ENCODE results near the gene TSPYL1.
"Not testable (repeated sequence)": the region's sequence is repeated elsewhere in the genome, so short reads cannot be mapped to it uniquely, and the experiment has no call there.

TSPYL1 gene

GRCh38 chr6:116279232-116280160 is at the start of gene TSPYL1:
Gene TSPYL1, minus strand, starts transcription at chr6:116279930. Its CDS starts 100 bp downstream, at chr6:116279830.
- peak; percentile 94 for DNase-seq

- no peak for DNase-seq
Measured at GRCh38 chr6:116329156-116329555, 49.4 kb upstream of the TSPYL1 start.

GRCh38 chr6:116328528-116328903 is 48.8 kb upstream of the TSPYL1 start:
- no peak for DNase-seq

GRCh38 chr6:116327803-116328527 is 48.2 kb upstream of the TSPYL1 start:
- DNase-seq, result no peak

- no peak for DNase-seq
Measured at GRCh38 chr6:116326996-116327395, 47.3 kb upstream of the TSPYL1 start.

- DNase-seq, result no peak
Measured at GRCh38 chr6:116326181-116326671, 46.5 kb upstream of the TSPYL1 start.

- not testable (repeated sequence) for DNase-seq
Measured at GRCh38 chr6:116325634-116326132, 46.0 kb upstream of the TSPYL1 start.

- no peak for DNase-seq
Measured at GRCh38 chr6:116323863-116324262, 44.1 kb upstream of the TSPYL1 start.

- not testable (repeated sequence) for DNase-seq
Measured at GRCh38 chr6:116321933-116322332, 42.2 kb upstream of the TSPYL1 start.

- no peak for DNase-seq
Measured at GRCh38 chr6:116316772-116317467, 37.2 kb upstream of the TSPYL1 start.

- DNase-seq, result no peak
Measured at GRCh38 chr6:116314878-116315277, 35.1 kb upstream of the TSPYL1 start.

- DNase-seq, result no peak
Measured at GRCh38 chr6:116314218-116314617, 34.5 kb upstream of the TSPYL1 start.

GRCh38 chr6:116313101-116313776 is 33.5 kb upstream of the TSPYL1 start:
- no peak for DNase-seq

GRCh38 chr6:116309657-116310056 is 29.9 kb upstream of the TSPYL1 start:
- no peak for DNase-seq

GRCh38 chr6:116309001-116309400 is 29.3 kb upstream of the TSPYL1 start:
- no peak for DNase-seq

GRCh38 chr6:116307633-116308032 is 27.9 kb upstream of the TSPYL1 start:
- no peak for DNase-seq

- DNase-seq, result no peak
Measured at GRCh38 chr6:116307001-116307400, 27.3 kb upstream of the TSPYL1 start.

- DNase-seq, result no peak
Measured at GRCh38 chr6:116304538-116305097, 24.9 kb upstream of the TSPYL1 start.

- DNase-seq, result no peak
Measured at GRCh38 chr6:116301104-116301503, 21.4 kb upstream of the TSPYL1 start.

- no peak for DNase-seq
Measured at GRCh38 chr6:116300566-116300965, 20.8 kb upstream of the TSPYL1 start.

GRCh38 chr6:116298973-116299372 is 19.2 kb upstream of the TSPYL1 start:
- no peak for DNase-seq

- DNase-seq, result no peak
Measured at GRCh38 chr6:116298273-116298672, 18.5 kb upstream of the TSPYL1 start.

Data from DMS 273 treated with DMSO at 0.1 percent for 48 hours (cell line).